Choroid plexus epithelial cell (primary cell): ENCODE measurements around the gene ZFHX2.

Experiments used
- DNase-seq: peaks from one replicate; pipeline ENCODE4 v3.0.0-alpha.2; 2010; ENCODE audit warnings: low read depth
- H3K4me3 ChIP-seq: 2 replicates; pipeline ENCODE4 v1.5.1; 2011; ENCODE audit warnings: low read depth, mild to moderate bottlenecking, control low read depth, low read length, moderate library complexity
- TF ChIP-seq, protein P1 (sequence below): conservative IDR thresholded peaks from 2 replicates; pipeline ENCODE4 v1.5.1; 2011; ENCODE audit warnings: low read depth, mild to moderate bottlenecking, control low read depth, inconsistent platforms, low read length, moderate library complexity

The ZFHX2 gene

DNA sequence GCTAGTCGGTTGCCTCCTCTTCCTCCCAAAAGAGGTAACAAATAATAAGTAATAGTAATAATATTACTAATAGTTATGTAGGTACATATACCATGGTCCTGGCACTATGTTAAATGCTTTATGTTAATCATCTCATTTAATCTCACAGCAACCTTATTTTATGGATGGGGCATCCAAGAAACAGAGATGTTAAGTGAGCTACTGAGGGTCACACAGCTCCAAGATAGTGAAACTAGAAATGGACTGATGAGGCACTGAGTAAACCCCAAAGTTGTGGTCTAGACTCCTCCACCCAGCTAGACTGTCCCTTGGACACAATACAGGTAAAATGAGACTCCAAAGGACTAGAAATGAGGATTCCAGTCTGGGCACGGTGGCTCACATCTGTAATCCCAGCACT, 15.1 kb downstream of the ZFHX2 start:
- DNase-seq = no peak
- TF ChIP-seq, protein P1, sequence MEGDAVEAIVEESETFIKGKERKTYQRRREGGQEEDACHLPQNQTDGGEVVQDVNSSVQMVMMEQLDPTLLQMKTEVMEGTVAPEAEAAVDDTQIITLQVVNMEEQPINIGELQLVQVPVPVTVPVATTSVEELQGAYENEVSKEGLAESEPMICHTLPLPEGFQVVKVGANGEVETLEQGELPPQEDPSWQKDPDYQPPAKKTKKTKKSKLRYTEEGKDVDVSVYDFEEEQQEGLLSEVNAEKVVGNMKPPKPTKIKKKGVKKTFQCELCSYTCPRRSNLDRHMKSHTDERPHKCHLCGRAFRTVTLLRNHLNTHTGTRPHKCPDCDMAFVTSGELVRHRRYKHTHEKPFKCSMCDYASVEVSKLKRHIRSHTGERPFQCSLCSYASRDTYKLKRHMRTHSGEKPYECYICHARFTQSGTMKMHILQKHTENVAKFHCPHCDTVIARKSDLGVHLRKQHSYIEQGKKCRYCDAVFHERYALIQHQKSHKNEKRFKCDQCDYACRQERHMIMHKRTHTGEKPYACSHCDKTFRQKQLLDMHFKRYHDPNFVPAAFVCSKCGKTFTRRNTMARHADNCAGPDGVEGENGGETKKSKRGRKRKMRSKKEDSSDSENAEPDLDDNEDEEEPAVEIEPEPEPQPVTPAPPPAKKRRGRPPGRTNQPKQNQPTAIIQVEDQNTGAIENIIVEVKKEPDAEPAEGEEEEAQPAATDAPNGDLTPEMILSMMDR = no peak
- no peak overlapping the region for H3K4me3 ChIP-seq

DNA sequence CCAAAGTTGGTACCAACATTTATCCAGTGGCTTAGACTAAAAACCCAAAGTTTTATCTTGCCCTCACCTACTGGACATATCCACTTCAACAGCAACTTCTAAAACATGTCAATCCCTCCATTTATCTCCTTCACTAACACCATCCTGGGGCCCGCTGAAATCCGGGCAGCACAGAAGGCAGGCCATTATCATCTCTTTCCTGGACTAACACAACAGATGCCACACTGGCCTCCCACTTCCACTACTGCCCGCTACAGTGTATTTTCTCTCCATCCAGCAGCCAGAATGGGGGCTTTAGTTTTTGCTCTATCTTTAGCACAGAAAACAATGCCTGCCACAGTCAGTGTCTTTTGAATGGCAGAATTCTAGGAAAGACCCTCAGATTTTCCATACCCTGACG, 15.6 kb downstream of the ZFHX2 start:
- TF ChIP-seq, protein P1 = no peak
- no peak overlapping the region for H3K4me3 ChIP-seq

DNA sequence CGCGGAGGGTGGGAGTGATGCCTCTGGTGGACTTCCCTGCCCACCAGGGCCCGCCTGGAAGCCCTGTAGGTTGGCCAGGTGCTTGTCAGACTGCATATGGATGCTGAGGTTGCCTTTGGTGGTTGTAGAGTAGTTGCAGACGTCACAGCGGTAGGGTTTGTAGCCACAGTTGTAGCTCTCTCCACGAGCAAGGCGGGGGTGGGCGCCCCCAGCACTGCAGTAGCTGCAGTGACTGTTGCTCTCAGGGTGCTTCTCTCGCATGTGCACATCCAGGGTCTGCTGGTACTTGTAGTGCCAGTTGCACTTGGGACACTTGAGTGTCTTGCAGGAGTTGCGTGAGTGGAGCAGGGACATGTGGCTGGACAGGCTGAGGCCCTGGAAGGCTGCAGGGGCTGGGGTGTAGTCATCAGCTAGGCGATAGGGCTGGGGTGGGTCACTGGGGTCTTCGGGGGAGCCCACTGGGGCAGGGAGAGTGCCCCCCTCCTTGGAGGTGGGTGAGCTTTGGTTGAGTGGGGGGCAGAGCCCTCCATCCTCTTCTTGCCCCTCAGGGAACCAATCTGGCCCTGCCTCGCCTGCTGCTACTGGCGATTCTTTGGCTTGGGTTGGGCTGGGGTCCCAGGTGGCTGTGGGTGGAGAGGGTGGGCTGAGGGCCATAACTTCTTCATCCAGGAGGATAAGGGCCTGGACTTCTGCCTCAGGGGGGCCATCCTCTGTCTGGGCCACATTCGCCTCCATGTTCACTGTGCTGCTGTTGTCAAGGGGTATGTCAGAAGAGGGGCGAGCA, 17.7 kb downstream of the ZFHX2 start:
- TF ChIP-seq, protein P1 = no peak
- DNase-seq = no peak
- no peak overlapping the region for H3K4me3 ChIP-seq

More for the DNA sequence above, 15.6 kb downstream of the ZFHX2 start:
- DNase-seq = no peak

DNA sequence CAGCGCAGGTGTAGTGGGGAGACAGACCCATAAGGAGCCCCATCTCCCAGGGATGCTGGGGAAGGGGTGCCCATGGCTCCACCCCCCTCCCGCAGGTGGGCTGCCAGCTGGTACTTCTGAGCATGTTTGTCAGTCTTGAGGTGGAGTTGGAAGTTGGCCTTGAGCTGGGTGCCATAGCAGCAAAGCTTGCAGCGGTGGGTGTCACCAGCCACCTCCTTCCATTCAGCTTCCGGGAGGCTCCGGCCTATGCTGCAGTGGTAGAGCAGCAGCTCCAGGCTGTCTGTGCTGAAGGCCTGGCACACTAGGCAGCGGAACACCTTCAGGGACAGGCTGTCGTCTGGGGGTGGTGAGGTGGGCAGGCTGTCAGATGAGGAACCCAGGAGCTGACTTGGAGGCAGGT, 18.9 kb downstream of the ZFHX2 start:
- no peak overlapping the region for H3K4me3 ChIP-seq
- TF ChIP-seq, protein P1 = no peak
- no peak for DNase-seq

DNA sequence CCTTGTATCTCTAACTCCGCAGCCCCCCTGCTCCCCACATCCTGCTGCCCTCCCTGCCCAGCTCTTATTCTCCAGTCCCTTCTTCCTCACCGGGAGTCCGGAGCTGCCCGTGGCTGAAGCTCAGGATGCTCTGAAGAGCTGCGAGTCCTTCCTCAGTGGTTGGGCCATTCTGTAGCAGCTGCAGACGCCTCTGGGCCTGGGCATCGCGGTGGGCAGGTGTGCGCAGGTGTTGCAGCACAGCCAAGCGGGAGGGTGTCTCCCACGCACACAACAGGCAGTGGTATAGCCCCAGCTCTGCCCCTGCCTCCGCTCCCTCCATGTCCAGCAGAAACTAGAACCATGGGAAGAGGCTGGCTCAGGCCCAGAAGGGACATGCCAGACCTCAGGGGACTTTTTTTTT, 20.2 kb downstream of the ZFHX2 start:
- H3K4me3 ChIP-seq = no peak overlapping the region
- DNase-seq = no peak
- TF ChIP-seq, protein P1 = no peak

DNA sequence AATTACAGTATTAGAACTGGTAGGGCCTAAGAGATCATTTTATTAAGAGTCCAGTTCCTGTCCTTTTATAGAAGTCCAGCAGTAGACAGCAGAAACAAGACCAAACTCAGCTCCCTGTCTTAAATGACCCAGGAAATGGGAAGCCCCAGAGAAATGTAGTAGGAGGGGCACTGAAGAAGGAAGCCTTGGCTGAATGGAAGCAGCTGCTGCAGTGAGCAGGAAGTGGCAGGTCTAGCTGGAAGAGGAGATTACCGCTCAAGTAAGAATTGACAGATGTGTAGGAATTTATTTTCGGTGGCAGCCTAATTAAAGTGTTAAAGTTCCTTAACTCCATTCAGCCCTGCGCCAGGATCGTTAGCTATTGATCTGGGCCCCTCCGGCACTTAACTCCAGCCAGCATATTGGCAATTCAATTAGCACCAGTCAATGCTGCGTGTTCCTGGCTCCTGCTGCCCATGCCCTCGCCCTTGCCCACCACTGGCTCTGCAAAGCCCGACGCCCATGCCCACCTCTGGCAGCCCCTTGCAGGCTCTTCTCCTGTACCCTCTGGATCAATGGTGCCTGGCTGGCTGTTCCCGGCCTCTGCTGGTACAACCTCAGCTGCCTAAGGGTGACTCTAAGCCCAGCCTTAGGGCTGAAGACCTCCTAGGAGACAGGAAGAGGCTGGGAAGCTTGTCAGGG, 21.1 kb downstream of the ZFHX2 start:
- H3K4me3 ChIP-seq = no peak overlapping the region
- DNase-seq = no peak
- TF ChIP-seq, protein P1 = no peak
